ENCODE measurements around the gene CGB1. TPM values are rescaled to one million over a fixed set of nuclear protein-coding genes. Genes with fewer than 3 reads are reported as not detected.

Gene CGB1
- total RNA-seq, 2 donors from 2014 or later = not detected

DNA sequence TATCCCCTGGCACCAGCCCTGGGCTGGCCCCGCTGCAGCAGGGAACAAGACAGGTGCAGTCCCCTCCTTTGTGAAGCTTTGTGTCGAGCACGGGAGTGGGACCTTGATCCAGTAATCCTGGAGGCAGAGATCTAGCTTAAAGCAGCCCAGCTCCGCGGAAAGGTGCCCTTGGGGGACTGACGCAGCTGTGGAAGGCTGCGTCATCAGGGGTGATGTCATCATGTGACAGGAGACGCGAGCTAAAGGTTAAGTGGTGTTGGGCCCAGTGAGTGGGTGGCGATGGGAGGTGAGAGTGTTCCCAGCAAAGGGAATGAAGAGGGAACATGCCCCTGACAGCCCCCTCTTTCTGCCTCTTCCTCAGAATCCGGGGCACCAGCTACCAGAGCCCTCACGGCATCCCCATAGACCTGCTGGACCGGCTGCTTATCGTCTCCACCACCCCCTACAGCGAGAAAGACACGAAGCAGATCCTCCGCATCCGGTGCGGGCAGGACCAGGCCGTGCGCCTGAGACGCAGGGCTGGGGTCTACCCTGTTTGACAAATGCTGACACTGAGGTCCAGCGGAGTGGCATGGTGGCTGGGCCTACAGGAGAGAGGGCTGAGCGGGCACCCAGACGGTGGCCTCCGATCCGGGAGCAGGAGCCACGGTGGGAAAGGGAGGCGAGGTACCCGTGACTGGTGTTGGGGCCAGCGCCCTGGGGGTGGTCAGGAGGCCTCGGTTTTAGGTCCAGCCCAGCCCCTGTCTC lies 22.4 kb downstream of the CGB1 start:
- intact Hi-C loops (cut with DNase I) = no loop called here
- H3K36me3 ChIP-seq (replicated peaks in 1 of 2; ENCODE audit: insufficient read depth in 1 of 2, low read depth in 2 of 2) = peaks cover 0 to 11% of the 10 kb centered on the region in 2 donors

DNA sequence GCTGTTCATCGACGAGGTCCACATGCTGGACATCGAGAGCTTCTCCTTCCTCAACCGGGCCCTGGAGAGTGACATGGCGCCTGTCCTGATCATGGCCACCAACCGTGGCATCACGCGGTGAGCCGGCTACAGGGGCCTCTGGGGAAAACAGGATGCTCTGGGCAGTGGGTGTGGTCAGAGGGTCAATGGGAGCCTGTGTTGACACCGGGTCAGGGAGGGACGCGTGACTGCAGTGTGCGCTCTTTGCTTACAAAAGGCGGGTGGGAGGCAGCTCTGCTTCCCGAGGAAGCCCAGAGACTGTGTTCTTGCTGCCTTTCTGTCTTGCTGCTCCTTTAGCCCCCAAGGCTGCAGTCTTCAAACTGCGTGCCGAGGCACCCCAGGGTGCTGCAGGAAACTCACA lies 25.5 kb downstream of the CGB1 start:
- Histone ChIP-seq H3K36me3 (replicated peaks in 1 of 2; ENCODE audit: insufficient read depth in 1 of 2, low read depth in 2 of 2) (peaks cover 0 to 15% of the 10 kb centered on the region in 2 donors), H3K4me1 (no peaks in the 10 kb centered on the region), H3K27me3 (no peaks in the 10 kb centered on the region), H3K27ac (no peak overlapping the region), H3K9me3 (no peaks in the 10 kb centered on the region), H3K4me3 (no peak overlapping the region)
- no peak for TF ChIP-seq POLR2A (IDR thresholded peaks at IDR 0.05)
- TF ChIP-seq, protein P1, sequence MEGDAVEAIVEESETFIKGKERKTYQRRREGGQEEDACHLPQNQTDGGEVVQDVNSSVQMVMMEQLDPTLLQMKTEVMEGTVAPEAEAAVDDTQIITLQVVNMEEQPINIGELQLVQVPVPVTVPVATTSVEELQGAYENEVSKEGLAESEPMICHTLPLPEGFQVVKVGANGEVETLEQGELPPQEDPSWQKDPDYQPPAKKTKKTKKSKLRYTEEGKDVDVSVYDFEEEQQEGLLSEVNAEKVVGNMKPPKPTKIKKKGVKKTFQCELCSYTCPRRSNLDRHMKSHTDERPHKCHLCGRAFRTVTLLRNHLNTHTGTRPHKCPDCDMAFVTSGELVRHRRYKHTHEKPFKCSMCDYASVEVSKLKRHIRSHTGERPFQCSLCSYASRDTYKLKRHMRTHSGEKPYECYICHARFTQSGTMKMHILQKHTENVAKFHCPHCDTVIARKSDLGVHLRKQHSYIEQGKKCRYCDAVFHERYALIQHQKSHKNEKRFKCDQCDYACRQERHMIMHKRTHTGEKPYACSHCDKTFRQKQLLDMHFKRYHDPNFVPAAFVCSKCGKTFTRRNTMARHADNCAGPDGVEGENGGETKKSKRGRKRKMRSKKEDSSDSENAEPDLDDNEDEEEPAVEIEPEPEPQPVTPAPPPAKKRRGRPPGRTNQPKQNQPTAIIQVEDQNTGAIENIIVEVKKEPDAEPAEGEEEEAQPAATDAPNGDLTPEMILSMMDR (IDR thresholded peaks at IDR 0.05) = no peak
- ATAC-seq (no peak), DNase-seq (no peak)
- 85 to 90% methylated on average over 7 to 17 of the region's 17 CpGs for WGBS, 2 donors
- intact Hi-C loops (cut with DNase I) = no loop called here

More for the DNA sequence above, 22.4 kb downstream of the CGB1 start:
- WGBS, 2 donors = 91 to 92% methylated on average over 18 to 32 of the region's 32 CpGs
- Histone ChIP-seq H3K4me1 (peaks cover 21% of the 10 kb centered on the region), H3K9me3 (no peaks in the 10 kb centered on the region), H3K27ac (no peak overlapping the region), H3K27me3 (no peaks in the 10 kb centered on the region), H3K4me3 (no peak overlapping the region)
- no peak for ATAC-seq
- DNase-seq = no peak
- TF ChIP-seq, protein P1 (IDR thresholded peaks at IDR 0.05) = no peak
- TF ChIP-seq POLR2A (IDR thresholded peaks at IDR 0.05) = no peak

GRCh38 chr19:49010453-49010852 lies 26.2 kb downstream of the CGB1 start:
- DNase-seq (no peak), ATAC-seq (no peak)
- no peak for TF ChIP-seq POLR2A (IDR thresholded peaks at IDR 0.05)
- TF ChIP-seq, protein P1 (IDR thresholded peaks at IDR 0.05) = no peak
- no peaks in the 10 kb centered on the region for H3K27me3 ChIP-seq
- no peak overlapping the region for H3K4me3 ChIP-seq
- H3K9me3 ChIP-seq = no peaks in the 10 kb centered on the region
- intact Hi-C loops (cut with DNase I) = no loop called here
- WGBS, 2 donors = 90 to 93% methylated on average over 18 of the region's 18 CpGs
- H3K4me1 ChIP-seq = no peaks in the 10 kb centered on the region
- H3K27ac ChIP-seq = no peak overlapping the region
- peaks cover 0 to 17% of the 10 kb centered on the region in 2 donors for H3K36me3 ChIP-seq (replicated peaks in 1 of 2; ENCODE audit: insufficient read depth in 1 of 2, low read depth in 2 of 2)

DNA sequence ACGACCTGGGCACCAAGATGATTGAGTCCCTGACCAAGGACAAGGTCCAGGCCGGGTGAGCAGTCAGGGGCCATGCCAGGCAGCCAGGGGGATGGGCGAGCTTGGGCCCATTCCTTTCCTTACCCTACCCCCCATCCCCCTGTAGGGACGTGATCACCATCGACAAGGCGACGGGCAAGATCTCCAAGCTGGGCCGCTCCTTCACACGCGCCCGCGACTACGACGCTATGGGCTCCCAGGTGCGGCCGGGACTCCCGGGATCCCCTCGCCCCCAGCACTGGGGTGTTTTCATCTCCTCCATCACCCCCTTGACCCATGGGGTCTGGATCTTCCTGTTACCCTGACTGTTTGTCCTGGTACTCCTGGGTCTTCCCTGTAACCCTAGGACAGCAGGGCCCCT lies 26.9 kb downstream of the CGB1 start:
- DNase-seq (no peak), ATAC-seq (no peak)
- intact Hi-C loops (cut with DNase I) = no loop called here
- peaks cover 0 to 21% of the 10 kb centered on the region in 2 donors for H3K36me3 ChIP-seq (replicated peaks in 1 of 2; ENCODE audit: insufficient read depth in 1 of 2, low read depth in 2 of 2)
- no peak overlapping the region for H3K27ac ChIP-seq
- H3K27me3 ChIP-seq = no peaks in the 10 kb centered on the region
- 94 to 96% methylated on average over 15 to 17 of the region's 18 CpGs for WGBS, 2 donors
- H3K9me3 ChIP-seq = no peaks in the 10 kb centered on the region
- TF ChIP-seq POLR2A (IDR thresholded peaks at IDR 0.05) = no peak
- TF ChIP-seq, protein P1 (IDR thresholded peaks at IDR 0.05) = no peak
- no peaks in the 10 kb centered on the region for H3K4me1 ChIP-seq
- H3K4me3 ChIP-seq = no peak overlapping the region

DNA sequence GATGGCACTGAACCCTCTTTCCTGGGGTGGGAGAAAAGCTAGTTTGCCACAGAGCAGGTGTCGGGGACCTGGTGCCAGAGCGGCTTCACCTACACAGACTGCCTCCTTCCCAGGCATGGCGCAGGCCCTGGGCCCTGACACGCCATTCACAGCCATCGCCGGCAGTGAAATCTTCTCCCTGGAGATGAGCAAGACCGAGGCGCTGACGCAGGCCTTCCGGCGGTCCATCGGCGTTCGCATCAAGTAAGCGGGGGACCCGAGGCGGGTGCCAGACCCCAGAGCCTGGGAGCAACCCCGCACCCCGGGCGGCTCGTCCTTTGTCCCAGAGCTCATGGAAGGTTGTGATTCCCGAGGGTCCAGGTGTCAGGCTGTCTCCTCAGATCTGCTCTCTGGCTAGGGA lies 29.8 kb downstream of the CGB1 start:
- peaks cover 0 to 25% of the 10 kb centered on the region in 2 donors for H3K36me3 ChIP-seq (replicated peaks in 1 of 2; ENCODE audit: insufficient read depth in 1 of 2, low read depth in 2 of 2)
- intact Hi-C loops (cut with DNase I) = no loop called here
- no peak overlapping the region for H3K27ac ChIP-seq
- no peak overlapping the region for H3K4me3 ChIP-seq
- DNase-seq (no peak), ATAC-seq (no peak)
- TF ChIP-seq POLR2A (IDR thresholded peaks at IDR 0.05) = no peak
- TF ChIP-seq, protein P1 (IDR thresholded peaks at IDR 0.05) = no peak
- H3K27me3 ChIP-seq = no peaks in the 10 kb centered on the region
- no peaks in the 10 kb centered on the region for H3K4me1 ChIP-seq
- H3K9me3 ChIP-seq = no peaks in the 10 kb centered on the region
- whole genome bisulfite sequencing, 2 donors = 97 to 99% methylated on average over 5 to 16 of the region's 22 CpGs
